K562 (cell line): ENCODE measurements around the gene CCSER1. TPM values are rescaled to one million over a fixed set of nuclear protein-coding genes. Genes with fewer than 3 reads are reported as not detected.

ENCODE experiments used
- ATAC-seq: fragments of 200-7000 bp; cut with Tn5 transposase; 3 replicates; pipeline ENCODE4 v1.9.1; 2020; ENCODE audit warnings: moderate library complexity
- BruUV-seq: library from RNA; stranded (reverse); fragments of 400-500 nt; replicated peaks from 2 replicates; lab custom pipeline; 2021; lab: Mats Ljungman, UMichigan
- CTCF ChIA-PET: fragments of 300-600 bp; formaldehyde crosslinking; extraction: SDS; loops from one replicate; lab custom pipeline; 2021; ENCODE audit warnings: low intra/inter-chr PET ratio; lab: Yijun Ruan, JAX
- POLR2A ChIA-PET: fragments of 300-600, 350-650 bp; sonication (Branson Sonifier 250); formaldehyde crosslinking; extraction: SDS; loops from one replicate; lab custom pipeline; 2021; ENCODE audit warnings: antibody characterized with exemption, inconsistent platforms; lab: Yijun Ruan, JAX
- DNase-seq, 4 experiments: peaks; one replicate each; pipeline versions ENCODE4 v3.0.0 to v3.0.0-alpha.2; 2011 to 2018; ENCODE audit warnings: low spot score in 3 of 4, mixed read lengths in 3 of 4; ENCODE audit errors: extremely low read depth in 1 of 4
- FAIRE-seq: peaks from 2 replicates; lab custom pipeline; 2011; peaks lifted over from hg19 to GRCh38; lab: Jason Lieb, UNC
- H2AFZ ChIP-seq: 2 replicates; pipeline ENCODE4 v1.6.0; 2011; ENCODE audit warnings: low read depth, low read length, control low read depth, inconsistent platforms
- H3K27ac ChIP-seq: fragments of 200-600 bp; 3 replicates; pipeline ENCODE4 v1.8.0; 2011; ENCODE audit warnings: low read depth, mild to moderate bottlenecking, control low read depth, inconsistent platforms, low read length, moderate library complexity, mixed read lengths; ENCODE audit errors: extremely low read depth
- H3K27me3 ChIP-seq, 2 experiments: fragments of 300-600 bp in 1 of 2; 2 replicates in 1 of 2; 3 replicates in 1 of 2; pipeline versions ENCODE4 v1.6.0 to v1.8.0; 2011; ENCODE audit warnings: inconsistent platforms in 2 of 2, low read length in 2 of 2, mild to moderate bottlenecking in 1 of 2, mixed read lengths in 1 of 2, moderate library complexity in 1 of 2; ENCODE audit not compliant: control insufficient read depth in 2 of 2, insufficient read depth in 2 of 2
- H3K36me3 ChIP-seq: fragments of 300-600 bp; 3 replicates; pipeline ENCODE4 v1.8.0; 2011; ENCODE audit warnings: mild to moderate bottlenecking, low read length, inconsistent platforms; ENCODE audit not compliant: control insufficient read depth, insufficient read depth
- H3K4me1 ChIP-seq, 2 experiments: fragments of 200-600 bp in 1 of 2; replicated peaks in 1 of 2; 2 replicates in 1 of 2; 3 replicates in 1 of 2; pipeline versions ENCODE4 v1.5.1 to v1.8.0; 2011; ENCODE audit warnings: inconsistent platforms in 2 of 2, low read length in 2 of 2, mild to moderate bottlenecking in 1 of 2, mixed read lengths in 1 of 2, moderate library complexity in 1 of 2; ENCODE audit not compliant: control insufficient read depth in 2 of 2, insufficient read depth in 2 of 2
- H3K4me2 ChIP-seq: 2 replicates; pipeline ENCODE4 v1.6.1; 2011; ENCODE audit warnings: low read length, control low read depth, inconsistent platforms, mixed read lengths; ENCODE audit not compliant: insufficient read depth
- H3K4me3 ChIP-seq: fragments of 200-600 bp; sonication (generic), shearing (Covaris generic); 2 replicates; pipeline ENCODE4 v1.5.1; 2016; ENCODE audit warnings: control low read depth, inconsistent platforms
- H3K79me2 ChIP-seq: fragments of 200-600 bp; 3 replicates; pipeline ENCODE4 v1.8.0; 2011; ENCODE audit warnings: low read length, inconsistent platforms; ENCODE audit not compliant: control insufficient read depth, insufficient read depth
- H3K9ac ChIP-seq, 2 experiments: 2 replicates each; pipeline versions ENCODE4 v1.6.0 to v1.6.1; 2011; ENCODE audit warnings: low read depth in 2 of 2, low read length in 2 of 2, control low read depth in 1 of 2, inconsistent platforms in 1 of 2, mild to moderate bottlenecking in 1 of 2, mixed read lengths in 1 of 2; ENCODE audit not compliant: insufficient read depth in 1 of 2
- H3K9me1 ChIP-seq: one replicate; pipeline ENCODE4 v1.6.0; 2011; ENCODE audit warnings: inconsistent platforms, mild to moderate bottlenecking, low read length, moderate library complexity; ENCODE audit not compliant: control insufficient read depth, insufficient read depth
- H3K9me3 ChIP-seq: replicated peaks from 2 replicates; pipeline ENCODE4 v1.5.1; 2011; ENCODE audit warnings: low read depth, low read length, inconsistent platforms; ENCODE audit not compliant: control insufficient read depth, insufficient read depth
- H4K20me1 ChIP-seq: replicated peaks from 2 replicates; pipeline ENCODE4 v1.6.1; 2011; ENCODE audit warnings: low read length, inconsistent platforms, mixed read lengths; ENCODE audit not compliant: control insufficient read depth, insufficient read depth
- ARID1B ChIP-seq: fragments of 450-650 bp; IDR thresholded peaks from 2 replicates; pipeline ENCODE4 v1.6.1; 2016; ENCODE audit warnings: antibody characterized with exemption, mild to moderate bottlenecking, inconsistent platforms
- CREB5 ChIP-seq: fragments of 250-450 bp; sonication (Bioruptor Pico); IDR thresholded peaks from 2 replicates; pipeline ENCODE4 v1.5.0; 2020; ENCODE audit warnings: mild to moderate bottlenecking
- KLF10 ChIP-seq: fragments of 250-450 bp; sonication (Bioruptor Pico); IDR thresholded peaks from 2 replicates; pipeline ENCODE4 v1.6.1; 2021; ENCODE audit warnings: matching md5 sums
- MYC ChIP-seq, 2 experiments: fragments of 250-450 bp in 1 of 2; sonication (Bioruptor Pico) in 1 of 2; IDR thresholded peaks; 2 replicates each; pipeline versions ENCODE4 v1.5.1 to v1.6.1; 2012 to 2021; ENCODE audit warnings: low read depth in 2 of 2, borderline replicate concordance in 1 of 2, improper control_type of control experiment in 1 of 2, low read length in 1 of 2, mild to moderate bottlenecking in 1 of 2, moderate library complexity in 1 of 2
- NFE2L1 ChIP-seq: fragments of 450-650 bp; IDR thresholded peaks from 2 replicates; pipeline ENCODE4 v1.6.1; 2016; ENCODE audit warnings: missing genetic modification characterization, low read depth, mild to moderate bottlenecking, missing compliant biosample characterization, moderate library complexity, borderline replicate concordance
- PHF20 ChIP-seq: fragments of 450-650 bp; IDR thresholded peaks from 2 replicates; pipeline ENCODE4 v1.6.1; 2018; ENCODE audit not compliant: partially characterized antibody
- TAF1 ChIP-seq: IDR thresholded peaks from 2 replicates; pipeline ENCODE4 v1.6.1; 2011; ENCODE audit warnings: mild to moderate bottlenecking, low read length, moderate library complexity; ENCODE audit not compliant: insufficient read depth, control insufficient read depth, severe bottlenecking; ENCODE audit errors: extremely low read depth
- ZNF217 ChIP-seq: sonication (generic); formaldehyde crosslinking; IDR thresholded peaks from 2 replicates; pipeline ENCODE4 v1.8.0; 2022; ENCODE audit warnings: mild to moderate bottlenecking, missing genetic modification reagents
- ZNF707 ChIP-seq: fragments of 250-450 bp; sonication (Bioruptor Pico); conservative IDR thresholded peaks from 2 replicates; pipeline ENCODE4 v1.8.0; 2022; ENCODE audit warnings: inconsistent platforms, mild to moderate bottlenecking, moderate library complexity
- WGBS: fragments of 100-300 bp; shearing (Covaris generic); methylation state at CpG from one replicate; pipeline ENCODE4 v1.1.6; 2016; ENCODE audit warnings: low coverage, mixed read lengths; ENCODE audit not compliant: insufficient coverage; ENCODE audit errors: missing lambda C conversion rate; 5-methylcytosine and 5-hydroxymethylcytosine counted together
- in situ Hi-C: fragments of 300-500 bp; cut with MboI; formaldehyde crosslinking; loops from 4 replicates; pipeline ENCODE4 v1.15.0; 2018; ENCODE audit warnings: inconsistent platforms, mixed read lengths
- intact Hi-C: fragments of 100-400 bp; cut with micrococcal nuclease; formaldehyde crosslinking; loops from 2 replicates; pipeline ENCODE4 v1.14.2; 2022
- polyA plus RNA-seq, 8 experiments: library from polyadenylated mRNA; depleted of rRNA in 4 of 8; stranded (reverse) in 5 of 8; unstranded in 3 of 8; fragments of >200 nt; fragmentation: Nextera tagmentation in 2 of 8; fragmentation: Illumina TruSeq in 1 of 8; extraction: Ambion mirVana in 2 of 8; extraction: Trizol in 1 of 8; gene quantifications; 2 replicates each; pipeline versions ENCODE4 v1.2.1 to v1.2.3, GENCODE V29; 2011 to 2014; ENCODE audit warnings: inconsistent platforms in 1 of 8, missing spikeins in 1 of 8
- total RNA-seq, 7 experiments: library from RNA; depleted of rRNA in 6 of 7; stranded (reverse); fragments of >200 nt in 6 of 7; fragmentation: Illumina TruSeq in 2 of 7; extraction: Trizol in 2 of 7; gene quantifications; 2 replicates each; pipeline versions ENCODE4 v1.2.1 to v1.2.3, GENCODE V29; 2011 to 2021; ENCODE audit warnings: low replicate concordance in 1 of 7

Gene CCSER1
- total and polyA plus RNA-seq, 9 of the 15 experiments (the other 6 are each of a cell fraction or from before 2014, with no cell fraction given): not detected

GRCh38 chr4:91527056-91527455, 1399.9 kb downstream of the CCSER1 start:
- POLR2A ChIA-PET: no interaction called here
- Histone ChIP-seq H3K9me1 (no peaks in the 10 kb centered on the region), H3K4me1 (no peaks in the 10 kb centered on the region), H3K4me2 (no peak overlapping the region), H3K27ac (no peak overlapping the region), H4K20me1 (no peaks in the 10 kb centered on the region), H3K9me3 (no peaks in the 10 kb centered on the region), H3K27me3 (no peaks in the 10 kb centered on the region), H2AFZ (no peak overlapping the region)
- ATAC-seq: no peak
- no peak for FAIRE-seq
- no TSS peak for BruUV-seq
- CTCF ChIA-PET: no interaction called here
- intact Hi-C loops: no loop called here
- DNase-seq: no peak
- TF ChIP-seq NFE2L1 (tag): no peak
- no peak for TF ChIP-seq PHF20
- TF ChIP-seq ARID1B: no peak
- no peak for TF ChIP-seq ZNF707 (CRISPR knock-in tag)
- no peak for TF ChIP-seq KLF10
- TF ChIP-seq, all 486 proteins: peak for 0
- H3K79me2 ChIP-seq: no peaks in the 10 kb centered on the region
- no peak overlapping the region for H3K9ac ChIP-seq
- H3K36me3 ChIP-seq: no peaks in the 10 kb centered on the region
- H3K4me3 ChIP-seq: no peak overlapping the region
- in situ Hi-C loops: no loop called here

GRCh38 chr4:91567594-91567993, 1440.4 kb downstream of the CCSER1 start:
- Histone ChIP-seq H3K4me1 (no peaks in the 10 kb centered on the region), H3K9ac (no peak overlapping the region), H3K9me1 (no peaks in the 10 kb centered on the region), H3K36me3 (no peaks in the 10 kb centered on the region), H3K4me2 (no peak overlapping the region), H4K20me1 (no peaks in the 10 kb centered on the region), H3K9me3 (no peaks in the 10 kb centered on the region), H3K4me3 (no peak overlapping the region), H3K27me3 (no peaks in the 10 kb centered on the region), H3K79me2 (no peaks in the 10 kb centered on the region), H2AFZ (no peak overlapping the region), H3K27ac (no peak overlapping the region)
- DNase-seq: no peak
- FAIRE-seq: no peak
- in situ Hi-C loops: no loop called here
- BruUV-seq: no TSS peak
- WGBS: 0% methylated on average over 1 of the region's 1 CpG
- CTCF ChIA-PET: no interaction called here
- intact Hi-C loops: no loop called here
- ATAC-seq: no peak
- POLR2A ChIA-PET: no interaction called here
- TF ChIP-seq ZNF217 (CRISPR knock-in tag) (no peak), CREB5 (CRISPR knock-in tag) (no peak), MYC (IDR thresholded peaks at IDR 0.05; ENCODE audit: low read depth, low read length) (no peak), MYC (CRISPR knock-in tag; IDR thresholded peaks at IDR 0.05; ENCODE audit: borderline replicate concordance, low read depth) (no peak), TAF1 (no peak)
